Measurements from ENCODE around the gene CATSPERD. TPM values are rescaled to one million over a fixed set of nuclear protein-coding genes. Genes with fewer than 3 reads are reported as not detected.

CATSPERD gene
- total RNA-seq, 1 experiment from 2014 or later, result not detected

- no peak overlapping the region for H2AFZ ChIP-seq (ENCODE audit: low read length)
- no peak overlapping the region for H3K18ac ChIP-seq (ENCODE audit: insufficient read length, low read depth, low read length)
- H4K91ac ChIP-seq (ENCODE audit: insufficient read length, low read depth, low read length), result no peak overlapping the region
- H4K20me1 ChIP-seq (ENCODE audit: control insufficient read depth, insufficient read depth, insufficient read length), result no peaks in the 10 kb centered on the region
- H2BK15ac ChIP-seq (ENCODE audit: low read depth, low read length), result no peak overlapping the region
- no peak overlapping the region for H3K4ac ChIP-seq (ENCODE audit: low read depth, low read length)
- no peak overlapping the region for H3T11ph ChIP-seq (ENCODE audit: low read length)
- TF ChIP-seq, protein P1, sequence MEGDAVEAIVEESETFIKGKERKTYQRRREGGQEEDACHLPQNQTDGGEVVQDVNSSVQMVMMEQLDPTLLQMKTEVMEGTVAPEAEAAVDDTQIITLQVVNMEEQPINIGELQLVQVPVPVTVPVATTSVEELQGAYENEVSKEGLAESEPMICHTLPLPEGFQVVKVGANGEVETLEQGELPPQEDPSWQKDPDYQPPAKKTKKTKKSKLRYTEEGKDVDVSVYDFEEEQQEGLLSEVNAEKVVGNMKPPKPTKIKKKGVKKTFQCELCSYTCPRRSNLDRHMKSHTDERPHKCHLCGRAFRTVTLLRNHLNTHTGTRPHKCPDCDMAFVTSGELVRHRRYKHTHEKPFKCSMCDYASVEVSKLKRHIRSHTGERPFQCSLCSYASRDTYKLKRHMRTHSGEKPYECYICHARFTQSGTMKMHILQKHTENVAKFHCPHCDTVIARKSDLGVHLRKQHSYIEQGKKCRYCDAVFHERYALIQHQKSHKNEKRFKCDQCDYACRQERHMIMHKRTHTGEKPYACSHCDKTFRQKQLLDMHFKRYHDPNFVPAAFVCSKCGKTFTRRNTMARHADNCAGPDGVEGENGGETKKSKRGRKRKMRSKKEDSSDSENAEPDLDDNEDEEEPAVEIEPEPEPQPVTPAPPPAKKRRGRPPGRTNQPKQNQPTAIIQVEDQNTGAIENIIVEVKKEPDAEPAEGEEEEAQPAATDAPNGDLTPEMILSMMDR (conservative IDR thresholded peaks at IDR 0.05), result no peak
- H3K14ac ChIP-seq (ENCODE audit: insufficient read depth, low read length), result no peak overlapping the region
- Mint-ChIP-seq H3K36me3 (ENCODE audit: insufficient read depth in 1 of 3, low read depth in 3 of 3) (peaks cover 35 to 66% (median 49%) of the 10 kb centered on the region in 3 experiments), H3K9me3 (peaks cover 5 to 6% of the 10 kb centered on the region in 2 experiments; a peak in 2 of 5 replicates), H3K4me1 (peaks cover 4 to 12% of the 10 kb centered on the region in 2 experiments), H3K27ac (no peak overlapping the region; a peak in 1 of 7 replicates), H3K27me3 (ENCODE audit: low read depth) (peaks cover 8% of the 10 kb centered on the region; the same call in 1 of the 2 replicates), H3K4me3 (peak overlapping the region in 1 of 2 experiments; percentile 40; a peak in 1 of 5 replicates)
- H3K9ac ChIP-seq (ENCODE audit: extremely low read depth, insufficient read length, low read length), result no peak overlapping the region
- H3K79me1 ChIP-seq (ENCODE audit: insufficient read depth, low read depth, low read length, poor library complexity, severe bottlenecking), result no peaks in the 10 kb centered on the region
- H3K27ac ChIP-seq (ENCODE audit: insufficient read length, low read depth, low read length), result no peak overlapping the region
- H3K4me2 ChIP-seq (ENCODE audit: insufficient read depth, insufficient read length, low read length), result no peak overlapping the region
- peaks cover 14% of the 10 kb centered on the region; the same call in 1 of the 2 replicates for H3K79me2 ChIP-seq (ENCODE audit: insufficient read depth, low read length)
- H3K4me1 ChIP-seq (ENCODE audit: insufficient read depth, low read length), result no peaks in the 10 kb centered on the region
- H2BK20ac ChIP-seq (ENCODE audit: low read depth, low read length, poor library complexity, severe bottlenecking), result no peak overlapping the region
- peaks cover 5% of the 10 kb centered on the region for H3K23me2 ChIP-seq (ENCODE audit: insufficient read length, low read depth, low read length, poor library complexity, severe bottlenecking)
- H3K9me3 ChIP-seq (ENCODE audit: control insufficient read depth, low read depth, low read length), result no peaks in the 10 kb centered on the region
- no peak overlapping the region for H2BK120ac ChIP-seq (ENCODE audit: low read depth, low read length, poor library complexity, severe bottlenecking)
- no CpG with 5 or more reads among the region's 39 CpGs for WGBS (ENCODE audit: extremely low coverage, insufficient read length, low lambda C conversion rate)
- DNase-seq, result peak; percentile 38
- H3K56ac ChIP-seq (ENCODE audit: insufficient read length, low read depth, low read length), result no peak overlapping the region
- no peaks in the 10 kb centered on the region for H3K27me3 ChIP-seq (ENCODE audit: insufficient read depth, low read length)
- no peak overlapping the region for H4K8ac ChIP-seq (replicated peaks; ENCODE audit: insufficient read length, low read depth, low read length)
- H2BK5ac ChIP-seq (ENCODE audit: insufficient read length, low read length), result no peak overlapping the region
- no peak overlapping the region for H2BK12ac ChIP-seq (ENCODE audit: insufficient read length, low read depth, low read length)
- no peak overlapping the region for H3K23ac ChIP-seq (ENCODE audit: insufficient read length, low read depth, low read length)
- no peak overlapping the region for H4K5ac ChIP-seq (ENCODE audit: insufficient read length, low read depth, low read length)
- H2AK5ac ChIP-seq (ENCODE audit: insufficient read length, low read length), result no peak overlapping the region
Observed at GRCh38 chr19:5693195-5694166, 27.0 kb upstream of the CATSPERD start.

Data from H9 (cell line).